Aorta (tissue), 5 donors: ENCODE data around the gene HDAC5. TPM values are rescaled to one million over a fixed set of nuclear protein-coding genes. Genes with fewer than 3 reads are reported as not detected.
"Not testable (repeated sequence)": the region's sequence is repeated elsewhere in the genome, so short reads cannot be mapped to it uniquely, and the experiment has no call there.

Source experiments
- ATAC-seq: fragments of 200-7000 bp; cut with Tn5 transposase; one replicate; pipeline ENCODE4 v1.9.1; 2022; ENCODE audit warnings: moderate library complexity; ENCODE audit not compliant: low FRiP score
- DNase-seq, 2 donors: peaks; one replicate each; pipeline ENCODE4 v3.0.0-alpha.2; 2020
- H3K27ac ChIP-seq, 2 donors: one replicate each; pipeline ENCODE4 v1.5.1; 2013; ENCODE audit warnings: low read length in 2 of 2, mild to moderate bottlenecking in 2 of 2, moderate library complexity in 2 of 2, control low read depth in 1 of 2, inconsistent platforms in 1 of 2, low read depth in 1 of 2
- H3K27me3 ChIP-seq, 2 donors: one replicate each; pipeline ENCODE4 v1.6.1; 2013; ENCODE audit warnings: control low read depth in 1 of 2, low read length in 1 of 2, mild to moderate bottlenecking in 1 of 2, moderate library complexity in 1 of 2; ENCODE audit not compliant: insufficient read depth in 2 of 2, control insufficient read depth in 1 of 2
- H3K36me3 ChIP-seq, 2 donors: one replicate each; pipeline ENCODE4 v1.6.1; 2013; ENCODE audit warnings: control low read depth in 1 of 2, low read length in 1 of 2, mild to moderate bottlenecking in 1 of 2; ENCODE audit not compliant: insufficient read depth in 2 of 2, control insufficient read depth in 1 of 2
- H3K4me1 ChIP-seq, 2 donors: one replicate each; pipeline ENCODE4 v1.6.1; 2013; ENCODE audit warnings: low read length in 2 of 2, control low read depth in 1 of 2, mild to moderate bottlenecking in 1 of 2, moderate library complexity in 1 of 2; ENCODE audit not compliant: insufficient read depth in 2 of 2, control insufficient read depth in 1 of 2
- H3K4me3 ChIP-seq, 2 donors: one replicate each; pipeline ENCODE4 v1.5.1; 2013; ENCODE audit warnings: low read length in 2 of 2, control low read depth in 1 of 2, mild to moderate bottlenecking in 1 of 2
- H3K9me3 ChIP-seq: one replicate; pipeline ENCODE4 v1.6.1; 2013; ENCODE audit warnings: mild to moderate bottlenecking, low read length; ENCODE audit not compliant: control insufficient read depth
- WGBS, 2 donors: extraction: QIAGEN DNeasy Blood & Tissue Kit; methylation state at CpG; one replicate each; pipeline ENCODE4 v1.1.7; 2013; 5-methylcytosine and 5-hydroxymethylcytosine counted together
- intact Hi-C, 2 donors: fragments of 100-400 bp; cut with DNase I; formaldehyde crosslinking; loops; one replicate each; pipeline versions ENCODE4 v1.14.2 to v1.15.0; 2022
- polyA plus RNA-seq, 2 donors: library from polyadenylated mRNA; stranded (reverse); fragments of 200-250 nt; gene quantifications; one replicate each; pipeline ENCODE4 v1.2.3, GENCODE V29; 2013
- total RNA-seq, 2 donors: library from RNA; stranded (reverse); fragmentation: NEBNext Ultra II Directional; extraction: Animal tissue kit (Norgen Biotek cat#: 25700); gene quantifications; one replicate each; pipeline ENCODE4 v1.2.1, GENCODE V29; 2021
- donor health status: healthy with polysubstance abuse.
- donor health status: Bipolar disorder and iron deficiency.
- donor health status: DM: no; HTN: no; CAD: no.
- donor health status: DM: no; HTN: no; CAD: no.
- donor health status: DM: yes; HTN: yes; CAD: no.

The HDAC5 gene
- total and polyA plus RNA-seq, 4 donors = 28.9 to 83.4 (median 76.2) TPM

DNA sequence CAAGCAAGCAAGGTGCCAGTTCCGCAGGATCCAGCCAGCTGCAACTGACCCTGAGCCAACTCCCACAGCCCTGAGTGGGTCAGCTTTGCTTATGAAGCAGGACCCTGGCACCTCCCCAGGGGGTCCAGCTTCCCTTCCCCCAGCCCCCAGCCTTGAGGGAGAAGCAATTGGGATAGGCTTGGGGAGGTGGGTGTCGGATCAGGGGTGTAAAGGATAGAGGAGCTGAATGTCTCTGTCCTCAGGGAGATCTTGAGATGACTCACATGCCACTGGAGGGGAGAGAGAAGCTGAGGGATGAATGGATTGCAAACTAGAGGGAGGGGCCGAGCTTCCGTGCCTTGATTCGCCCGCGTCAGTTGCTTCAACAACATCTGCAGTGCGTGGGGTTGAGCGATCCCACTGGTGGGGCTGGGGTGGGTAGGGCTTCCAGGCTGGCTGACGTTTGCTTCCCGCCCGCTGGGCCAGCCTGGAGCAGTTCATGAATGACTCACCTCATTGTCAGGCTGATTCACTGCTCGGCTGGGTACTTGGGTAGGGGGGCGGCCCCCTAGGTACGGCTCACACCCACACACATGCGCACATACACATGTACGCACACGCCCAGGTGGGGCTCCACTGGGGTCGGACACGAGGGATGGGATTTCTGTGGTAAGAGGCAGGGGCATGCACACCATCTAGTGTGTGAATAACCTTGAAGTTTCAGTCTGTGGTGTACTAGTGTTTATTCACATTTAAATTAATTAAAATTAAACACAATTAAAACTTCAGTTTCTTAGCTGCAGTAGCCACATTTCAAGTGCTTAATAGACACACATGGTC, 14.7 kb upstream of the HDAC5 start:
- intact Hi-C loops = no loop called here
- Histone ChIP-seq H3K36me3 (no peaks in the 10 kb centered on the region), H3K4me1 (no peaks in the 10 kb centered on the region), H3K27ac (peak overlapping the region in 1 of 2 donors; percentile 6), H3K27me3 (no peaks in the 10 kb centered on the region), H3K4me3 (no peak overlapping the region), H3K9me3 (no peaks in the 10 kb centered on the region)
- ATAC-seq (peak; percentile 95), DNase-seq (peak; percentile 94 to 96)
- 1% methylated on average over 20 of the region's 20 CpGs for WGBS, 2 donors

DNA sequence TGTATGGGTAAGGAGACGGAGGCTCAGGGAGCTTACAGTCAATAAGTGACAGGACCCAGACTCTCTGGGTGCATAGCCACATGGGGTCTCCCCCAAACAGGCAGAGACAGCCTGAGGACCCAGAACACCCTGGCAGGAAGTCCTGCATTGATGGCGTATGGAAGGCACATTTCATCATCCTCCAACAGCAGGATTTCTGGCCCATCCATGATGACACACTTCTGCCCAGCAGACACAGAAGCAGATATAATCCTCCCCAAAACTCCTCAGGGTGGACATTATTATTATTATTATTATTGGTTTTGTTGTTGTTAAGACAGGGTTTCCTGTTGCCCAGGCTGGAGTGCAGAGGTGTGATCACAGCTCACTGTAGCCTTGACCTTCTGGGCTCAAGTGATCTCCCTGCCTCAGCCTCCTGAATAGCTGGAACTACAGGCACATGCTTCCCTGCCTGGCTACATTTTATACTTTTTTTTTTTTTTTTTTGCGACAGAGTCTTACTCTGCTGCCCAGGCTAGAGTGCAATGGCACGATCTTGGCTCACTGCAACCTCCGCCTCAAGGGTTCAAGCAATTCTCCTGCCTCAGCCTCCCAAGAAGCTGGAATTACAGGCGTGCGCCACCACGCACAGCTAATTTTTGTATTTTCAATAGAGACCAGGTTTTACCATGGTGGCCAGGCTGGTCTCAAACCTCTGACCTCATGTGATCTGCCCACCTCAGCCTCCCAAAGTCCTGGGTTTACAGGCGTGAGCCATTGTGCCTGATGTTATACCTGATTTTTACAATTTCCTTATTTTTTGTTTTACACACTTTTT, 11.5 kb upstream of the HDAC5 start:
- no peak for DNase-seq
- 93% methylated on average over 9 of the region's 9 CpGs for WGBS, 2 donors
- no peak overlapping the region for H3K27ac ChIP-seq
- no peaks in the 10 kb centered on the region for H3K27me3 ChIP-seq
- intact Hi-C loops = no loop called here
- no peaks in the 10 kb centered on the region for H3K4me1 ChIP-seq
- ATAC-seq = no peak
- H3K9me3 ChIP-seq = no peaks in the 10 kb centered on the region
- H3K4me3 ChIP-seq = no peak overlapping the region
- H3K36me3 ChIP-seq = no peaks in the 10 kb centered on the region

DNA sequence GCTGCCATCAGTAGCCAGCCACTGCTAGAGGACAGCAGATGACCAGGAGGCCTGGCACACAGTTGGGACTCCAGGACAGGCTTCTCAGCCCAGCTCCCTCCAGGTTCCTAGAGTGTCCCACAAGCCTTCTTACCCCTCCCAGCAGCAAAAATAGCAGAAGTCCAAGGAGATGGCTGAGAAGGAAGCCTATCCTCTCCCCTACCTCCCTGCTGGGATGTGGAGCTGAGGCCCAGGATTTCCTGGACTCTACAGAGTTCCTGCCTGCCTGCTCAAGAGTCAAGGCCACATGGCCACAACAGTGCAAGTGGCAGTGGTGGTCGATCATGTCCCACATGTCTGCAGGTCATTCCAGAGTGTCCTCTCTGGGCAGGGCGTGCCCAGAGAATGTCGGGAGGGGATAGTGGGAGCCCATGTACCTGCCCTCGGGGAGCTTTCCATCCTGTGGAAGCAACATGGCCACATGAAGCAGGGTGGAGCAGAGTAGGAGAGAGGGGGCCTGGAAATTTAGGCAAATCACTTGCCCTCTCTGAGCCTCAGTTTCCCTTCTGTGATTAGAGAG, 10.6 kb upstream of the HDAC5 start:
- ATAC-seq (no peak), DNase-seq (no peak)
- Histone ChIP-seq H3K36me3 (no peaks in the 10 kb centered on the region), H3K4me1 (no peaks in the 10 kb centered on the region), H3K4me3 (no peak overlapping the region), H3K27ac (no peak overlapping the region), H3K27me3 (no peaks in the 10 kb centered on the region), H3K9me3 (no peaks in the 10 kb centered on the region)
- intact Hi-C loops = no loop called here
- WGBS, 2 donors = 87 to 92% methylated on average over 4 of the region's 4 CpGs

DNA sequence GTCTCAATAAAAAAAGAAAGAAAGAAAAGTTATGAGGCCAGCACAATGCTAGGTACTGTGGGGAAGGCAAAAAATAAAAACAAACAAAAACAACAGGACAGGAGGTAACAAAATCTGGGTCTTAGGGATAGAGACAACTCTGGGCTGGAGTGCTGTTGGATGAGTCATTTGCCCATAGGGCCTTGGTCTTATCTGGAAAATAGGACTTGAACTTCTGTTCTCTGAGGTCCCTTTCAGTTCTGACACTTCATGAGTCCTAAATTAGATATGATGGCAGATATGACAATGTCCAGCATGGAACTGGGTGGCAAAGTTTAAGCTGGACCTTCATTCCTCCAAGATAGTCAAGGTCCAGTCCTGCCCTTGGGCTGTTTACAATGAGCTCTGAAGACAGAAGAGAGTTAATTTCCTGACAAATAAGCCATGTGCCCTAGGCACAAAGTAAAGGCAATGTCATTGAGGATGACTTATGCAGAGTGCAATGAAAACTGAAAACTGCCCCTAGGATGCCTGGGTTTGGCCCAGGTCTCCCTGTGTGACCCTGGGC, 8.9 kb upstream of the HDAC5 start:
- no peaks in the 10 kb centered on the region for H3K36me3 ChIP-seq
- no peak for ATAC-seq
- no peak for DNase-seq

DNA sequence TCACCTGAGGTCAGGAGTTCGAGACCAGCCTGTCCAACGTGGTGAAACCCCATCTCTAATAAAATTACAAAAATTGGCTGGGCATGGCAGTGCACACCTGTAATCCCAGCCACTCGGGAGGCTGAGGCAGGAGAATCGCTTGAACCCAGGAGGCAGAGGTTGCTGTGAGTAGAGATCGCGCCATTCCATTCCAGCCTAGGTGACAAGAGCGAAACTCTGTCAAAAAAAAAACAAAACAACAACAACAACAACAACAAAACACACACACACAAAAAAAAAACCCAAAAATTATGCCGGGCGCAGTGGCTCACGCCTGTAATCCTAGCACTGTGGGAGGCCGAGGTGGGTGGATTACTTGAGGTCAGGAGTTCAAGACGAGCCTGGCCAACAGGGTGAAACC, 7.9 kb upstream of the HDAC5 start:
- not testable (repeated sequence) for ATAC-seq, H3K9me3 ChIP-seq
- WGBS, 2 donors = 94 to 95% methylated on average over 12 of the region's 12 CpGs

More for the DNA sequence above, 8.9 kb upstream of the HDAC5 start:
- no peak overlapping the region for H3K4me3 ChIP-seq
- no peaks in the 10 kb centered on the region for H3K9me3 ChIP-seq
- H3K27me3 ChIP-seq = no peaks in the 10 kb centered on the region
- intact Hi-C loops = no loop called here
- no peaks in the 10 kb centered on the region for H3K4me1 ChIP-seq
- no peak overlapping the region for H3K27ac ChIP-seq

DNA sequence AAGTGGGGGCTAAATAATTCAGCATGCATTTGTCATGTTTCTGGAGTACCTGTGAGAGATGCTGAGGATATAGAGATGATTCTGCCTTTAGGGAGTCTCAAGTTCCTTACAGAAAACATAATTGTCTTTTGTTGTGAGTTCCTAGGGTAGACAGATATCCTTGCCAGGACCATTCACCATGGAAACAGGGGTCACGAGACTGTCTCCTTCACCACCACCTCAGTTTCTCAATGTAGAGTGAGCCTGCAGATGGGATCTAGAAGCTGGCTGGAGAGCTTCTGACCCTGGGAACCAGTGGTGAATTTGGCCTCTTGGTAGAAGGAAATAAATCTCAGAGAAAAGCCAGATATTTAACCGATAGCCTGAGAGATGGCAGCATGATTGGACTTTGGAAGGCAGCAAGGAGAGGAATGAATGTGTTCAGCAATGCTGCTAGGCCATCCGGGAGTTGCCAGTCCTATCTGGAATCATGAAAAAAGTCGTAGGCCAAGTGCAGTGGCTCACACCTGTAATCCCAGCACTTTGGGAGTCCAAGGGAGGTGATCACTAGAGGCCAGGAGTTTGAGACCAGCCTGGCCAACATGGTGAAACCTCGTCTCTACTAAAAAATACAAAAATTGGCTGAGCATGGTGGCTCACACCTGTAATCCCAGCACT, 7.4 kb upstream of the HDAC5 start:
- H3K4me3 ChIP-seq = no peak overlapping the region
- no peaks in the 10 kb centered on the region for H3K4me1 ChIP-seq
- no peaks in the 10 kb centered on the region for H3K9me3 ChIP-seq
- no peaks in the 10 kb centered on the region for H3K27me3 ChIP-seq
- WGBS, 2 donors = 82 to 84% methylated on average over 5 of the region's 5 CpGs
- no peak overlapping the region for H3K27ac ChIP-seq
- ATAC-seq (no peak), DNase-seq (no peak)
- intact Hi-C loops = no loop called here
- no peaks in the 10 kb centered on the region for H3K36me3 ChIP-seq

More for the DNA sequence above, 7.9 kb upstream of the HDAC5 start:
- intact Hi-C loops, H3K36me3 ChIP-seq, H3K27me3 ChIP-seq, DNase-seq, H3K4me1 ChIP-seq, H3K4me3 ChIP-seq, H3K27ac ChIP-seq: not testable (repeated sequence)

DNA sequence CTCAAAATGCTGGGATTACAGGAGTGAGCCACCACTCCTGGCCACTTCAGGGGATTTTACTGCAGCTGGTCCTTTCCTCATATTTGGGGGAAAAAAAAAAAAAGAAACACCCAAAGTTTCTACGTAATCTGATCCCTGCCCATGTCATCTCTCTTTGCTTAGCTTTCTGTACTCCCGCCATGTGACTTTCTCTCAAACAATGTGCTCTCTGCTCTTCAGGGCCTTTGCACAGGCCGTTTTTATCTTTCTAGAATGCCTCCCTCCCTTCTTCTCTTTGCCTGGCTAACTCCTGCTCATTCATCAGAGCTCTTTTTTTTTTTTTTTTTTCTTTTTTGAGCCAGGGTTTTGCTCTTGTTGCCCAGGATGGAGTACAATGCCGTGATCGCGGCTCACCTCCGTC, 4.9 kb upstream of the HDAC5 start:
- H3K4me1 ChIP-seq = no peaks in the 10 kb centered on the region
- no peak overlapping the region for H3K27ac ChIP-seq
- intact Hi-C loops = loop anchor here in 1 of 2 donors (10.0 kb wide), 1 partner anchor 224 kb away; the partner anchor contains the start of gene MPP2
- H3K4me3 ChIP-seq = no peak overlapping the region
- H3K27me3 ChIP-seq = no peaks in the 10 kb centered on the region
- no peak for DNase-seq
- 91 to 92% methylated on average over 7 of the region's 7 CpGs for WGBS, 2 donors
- H3K36me3 ChIP-seq = no peaks in the 10 kb centered on the region
- H3K9me3 ChIP-seq = no peaks in the 10 kb centered on the region
- ATAC-seq = no peak

DNA sequence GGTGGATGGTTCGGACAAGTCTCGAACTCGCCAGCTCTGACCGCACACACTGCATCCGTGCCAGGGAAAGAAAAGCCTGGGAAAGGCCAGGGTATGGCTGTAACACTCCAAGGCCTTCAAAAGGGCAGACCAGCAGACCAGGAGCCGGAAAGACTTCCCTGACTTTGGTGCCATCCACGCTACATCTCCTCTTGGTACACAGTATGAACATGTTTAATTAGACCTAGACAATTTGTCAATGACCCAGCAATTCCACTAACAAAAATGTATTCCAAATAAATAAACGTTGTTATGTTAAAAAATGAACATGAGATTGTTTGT, 637 bp upstream of the HDAC5 start:
- Histone ChIP-seq H3K4me3 (peak overlapping the region; percentile 37 to 41), H3K36me3 (no peaks in the 10 kb centered on the region), H3K4me1 (no peaks in the 10 kb centered on the region), H3K27ac (peak overlapping the region; percentile 18 to 46), H3K9me3 (no peaks in the 10 kb centered on the region), H3K27me3 (no peaks in the 10 kb centered on the region)
- DNase-seq = no peak
- WGBS, 2 donors = 1 to 3% methylated on average over 8 of the region's 8 CpGs
- ATAC-seq = no peak
- intact Hi-C loops = loop anchor here in 1 of 2 donors (10.0 kb wide), 1 partner anchor 219 kb away; the partner anchor contains the start of gene MPP2
